ENCODE measurements around the gene PDE8A.
"Not testable (repeated sequence)": the region's sequence is repeated elsewhere in the genome, so short reads cannot be mapped to it uniquely, and the experiment has no call there.

The PDE8A gene

DNA sequence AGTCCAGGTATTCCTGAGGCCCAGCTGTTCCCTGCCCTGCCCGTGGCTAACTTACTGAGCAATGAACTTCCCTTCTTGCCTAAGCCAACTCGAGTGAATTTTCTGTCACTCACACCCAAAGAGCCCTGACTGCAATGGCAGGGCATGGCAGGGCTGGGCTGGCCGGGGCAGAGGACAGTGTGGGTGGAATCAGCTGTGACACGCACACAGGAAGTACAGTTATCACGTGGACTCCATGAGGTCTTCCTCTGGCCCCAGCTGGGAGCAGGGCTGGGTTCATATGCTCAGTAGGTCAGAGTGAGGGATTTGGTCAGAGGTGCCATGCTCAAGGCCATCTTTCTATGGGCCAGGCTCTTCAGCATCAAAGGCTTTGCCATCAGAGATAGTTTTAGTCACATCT is 192.0 kb downstream of the PDE8A start:
- H3K27ac ChIP-seq (ENCODE audit: low read depth in 2 of 2, low read length in 2 of 2); H3K4me3 ChIP-seq (ENCODE audit: low read length in 2 of 2); H3K9ac ChIP-seq (ENCODE audit: low read depth in 1 of 2, low read length in 2 of 2): not testable (repeated sequence)

DNA sequence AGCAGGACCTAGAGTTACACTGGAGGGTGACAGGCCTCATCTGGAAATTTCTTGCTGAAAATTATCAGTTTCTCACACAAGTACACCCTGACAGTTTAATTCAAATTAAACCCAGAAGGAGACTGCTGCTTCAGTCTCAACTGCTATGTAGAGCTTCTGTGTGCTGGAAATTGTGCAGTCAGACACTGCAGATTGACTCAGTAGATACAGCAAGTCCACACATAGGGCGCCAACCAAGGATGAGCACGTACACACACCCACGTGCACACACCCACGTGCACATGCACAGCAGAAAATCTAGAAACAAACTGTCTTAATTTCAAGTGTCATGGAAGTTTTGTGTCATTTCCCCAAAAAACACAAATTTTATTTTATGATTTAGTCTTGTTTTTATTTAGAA is 192.9 kb downstream of the PDE8A start:
- Histone ChIP-seq H3K9me3 (ENCODE audit: control insufficient read depth in 2 of 2, low read length in 2 of 2) (peaks cover 4 to 7% of the 10 kb centered on the region in 2 donors), H3K36me3 (ENCODE audit: control insufficient read depth in 2 of 2, insufficient read depth in 2 of 2, low read length in 2 of 2) (no peaks in the 10 kb centered on the region), H3K4me3 (ENCODE audit: low read length in 2 of 2) (no peak overlapping the region), H3K9ac (ENCODE audit: low read depth in 1 of 2, low read length in 2 of 2) (no peak overlapping the region), H3K27me3 (ENCODE audit: control insufficient read depth in 2 of 2, insufficient read depth in 2 of 2, low read length in 2 of 2) (no peaks in the 10 kb centered on the region), H3K27ac (ENCODE audit: low read depth in 2 of 2, low read length in 2 of 2) (no peak overlapping the region), H3K4me1 (ENCODE audit: control insufficient read depth in 2 of 2, insufficient read depth in 2 of 2, low read length in 2 of 2) (no peaks in the 10 kb centered on the region)

More for the DNA sequence above, 192.0 kb downstream of the PDE8A start:
- H3K36me3 ChIP-seq (ENCODE audit: control insufficient read depth in 2 of 2, insufficient read depth in 2 of 2, low read length in 2 of 2); H3K4me1 ChIP-seq (ENCODE audit: control insufficient read depth in 2 of 2, insufficient read depth in 2 of 2, low read length in 2 of 2); H3K27me3 ChIP-seq (ENCODE audit: control insufficient read depth in 2 of 2, insufficient read depth in 2 of 2, low read length in 2 of 2); H3K9me3 ChIP-seq (ENCODE audit: control insufficient read depth in 2 of 2, low read length in 2 of 2): not testable (repeated sequence)

DNA sequence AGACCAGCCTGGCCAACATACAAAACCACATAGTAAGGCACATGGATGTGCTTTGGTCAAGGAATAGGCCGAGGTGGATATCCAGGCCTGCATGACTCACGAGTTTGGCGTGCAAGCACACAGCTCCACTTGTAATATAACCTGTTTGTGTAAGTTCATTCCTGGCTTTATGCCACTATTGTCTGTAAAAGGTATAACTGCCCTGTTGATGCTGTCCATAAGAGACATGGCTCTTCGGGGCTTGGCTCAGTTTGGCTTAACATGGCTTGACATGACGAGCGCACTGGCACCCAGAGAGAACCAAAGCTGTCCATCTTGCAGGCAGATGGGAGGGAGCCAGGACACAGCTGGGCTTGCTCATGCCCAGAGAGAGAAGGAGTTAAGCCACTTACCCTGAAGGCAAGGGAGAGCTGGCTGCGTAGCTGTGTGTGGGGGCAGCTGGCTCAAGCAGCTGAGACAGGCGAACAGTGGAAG is 195.4 kb downstream of the PDE8A start:
- not testable (repeated sequence) for H3K4me1 ChIP-seq (ENCODE audit: control insufficient read depth in 2 of 2, insufficient read depth in 2 of 2, low read length in 2 of 2); H3K27me3 ChIP-seq (ENCODE audit: control insufficient read depth in 2 of 2, insufficient read depth in 2 of 2, low read length in 2 of 2); H3K27ac ChIP-seq (ENCODE audit: low read depth in 2 of 2, low read length in 2 of 2); H3K9ac ChIP-seq (ENCODE audit: low read depth in 1 of 2, low read length in 2 of 2); H3K36me3 ChIP-seq (ENCODE audit: control insufficient read depth in 2 of 2, insufficient read depth in 2 of 2, low read length in 2 of 2); H3K9me3 ChIP-seq (ENCODE audit: control insufficient read depth in 2 of 2, low read length in 2 of 2); H3K4me3 ChIP-seq (ENCODE audit: low read length in 2 of 2)

DNA sequence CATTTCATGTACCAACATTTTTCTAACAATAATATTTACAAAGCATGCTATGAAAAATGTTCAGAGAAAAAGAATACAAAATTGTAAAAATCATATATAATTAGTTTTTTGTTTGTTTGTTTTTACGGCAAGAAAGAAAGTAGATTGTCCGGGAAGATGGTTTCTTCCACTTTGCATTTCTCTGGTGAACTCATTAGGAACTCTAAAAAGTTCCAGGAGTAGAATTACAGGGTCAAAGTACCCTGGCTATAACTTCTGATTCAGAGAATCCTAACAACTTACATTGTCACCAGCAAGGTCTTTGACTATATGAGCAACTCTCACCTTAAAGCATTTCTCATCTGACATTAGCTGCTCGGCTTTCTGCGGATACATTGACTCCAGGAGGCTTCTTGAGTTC is 196.7 kb downstream of the PDE8A start:
- no peak overlapping the region for H3K9ac ChIP-seq (ENCODE audit: low read depth in 1 of 2, low read length in 2 of 2)
- no peaks in the 10 kb centered on the region for H3K27me3 ChIP-seq (ENCODE audit: control insufficient read depth in 2 of 2, insufficient read depth in 2 of 2, low read length in 2 of 2)
- H3K27ac ChIP-seq (ENCODE audit: low read depth in 2 of 2, low read length in 2 of 2): no peak overlapping the region
- no peaks in the 10 kb centered on the region for H3K9me3 ChIP-seq (ENCODE audit: control insufficient read depth in 2 of 2, low read length in 2 of 2)
- no peaks in the 10 kb centered on the region for H3K36me3 ChIP-seq (ENCODE audit: control insufficient read depth in 2 of 2, insufficient read depth in 2 of 2, low read length in 2 of 2)
- no peaks in the 10 kb centered on the region for H3K4me1 ChIP-seq (ENCODE audit: control insufficient read depth in 2 of 2, insufficient read depth in 2 of 2, low read length in 2 of 2)
- H3K4me3 ChIP-seq (ENCODE audit: low read length in 2 of 2): no peak overlapping the region

DNA sequence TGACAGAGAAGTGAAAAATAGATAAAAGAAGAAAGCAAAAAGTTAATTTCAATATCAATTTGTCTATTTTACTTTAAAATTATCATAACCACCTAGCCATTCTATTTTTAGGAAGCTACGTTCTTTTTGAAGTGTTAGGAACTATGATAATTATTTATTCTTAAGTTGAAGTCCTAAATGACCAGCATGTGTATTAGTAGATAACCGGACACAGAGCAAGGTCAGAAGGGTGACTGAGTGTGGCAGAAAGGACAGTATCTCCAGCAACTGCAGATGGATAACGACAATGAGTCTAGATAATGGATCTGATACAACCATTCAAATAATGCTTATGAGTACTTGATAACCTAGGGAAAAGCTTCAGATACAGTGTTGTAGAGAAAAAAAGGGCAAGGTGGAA is 198.0 kb downstream of the PDE8A start:
- Histone ChIP-seq H3K36me3 (ENCODE audit: control insufficient read depth in 2 of 2, insufficient read depth in 2 of 2, low read length in 2 of 2) (no peaks in the 10 kb centered on the region), H3K27ac (ENCODE audit: low read depth in 2 of 2, low read length in 2 of 2) (no peak overlapping the region), H3K9me3 (ENCODE audit: control insufficient read depth in 2 of 2, low read length in 2 of 2) (no peaks in the 10 kb centered on the region), H3K4me3 (ENCODE audit: low read length in 2 of 2) (no peak overlapping the region), H3K27me3 (ENCODE audit: control insufficient read depth in 2 of 2, insufficient read depth in 2 of 2, low read length in 2 of 2) (no peaks in the 10 kb centered on the region), H3K9ac (ENCODE audit: low read depth in 1 of 2, low read length in 2 of 2) (no peak overlapping the region), H3K4me1 (ENCODE audit: control insufficient read depth in 2 of 2, insufficient read depth in 2 of 2, low read length in 2 of 2) (no peaks in the 10 kb centered on the region)

DNA sequence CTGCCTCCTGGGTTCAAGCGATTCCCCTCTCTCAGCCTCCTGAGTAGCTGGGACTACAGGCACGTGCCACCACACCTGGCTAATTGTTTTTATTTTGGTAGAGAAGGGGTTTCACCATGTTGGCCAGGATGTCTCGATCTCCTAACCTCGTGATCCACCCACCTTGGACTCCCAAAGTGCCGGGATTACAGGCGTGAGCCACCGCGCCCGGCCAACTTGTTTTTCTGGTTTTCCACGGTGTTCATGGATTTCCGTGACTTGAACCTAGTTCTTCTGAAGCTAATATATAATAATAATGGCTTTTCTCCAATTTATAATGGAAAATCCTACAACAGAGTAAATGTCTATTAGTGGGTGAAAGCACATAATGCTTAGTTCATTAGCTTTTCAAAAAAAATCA is 203.7 kb downstream of the PDE8A start:
- H3K27ac ChIP-seq (ENCODE audit: low read depth in 2 of 2, low read length in 2 of 2); H3K27me3 ChIP-seq (ENCODE audit: control insufficient read depth in 2 of 2, insufficient read depth in 2 of 2, low read length in 2 of 2); H3K36me3 ChIP-seq (ENCODE audit: control insufficient read depth in 2 of 2, insufficient read depth in 2 of 2, low read length in 2 of 2); H3K4me3 ChIP-seq (ENCODE audit: low read length in 2 of 2); H3K9me3 ChIP-seq (ENCODE audit: control insufficient read depth in 2 of 2, low read length in 2 of 2); H3K4me1 ChIP-seq (ENCODE audit: control insufficient read depth in 2 of 2, insufficient read depth in 2 of 2, low read length in 2 of 2); H3K9ac ChIP-seq (ENCODE audit: low read depth in 1 of 2, low read length in 2 of 2): not testable (repeated sequence)

DNA sequence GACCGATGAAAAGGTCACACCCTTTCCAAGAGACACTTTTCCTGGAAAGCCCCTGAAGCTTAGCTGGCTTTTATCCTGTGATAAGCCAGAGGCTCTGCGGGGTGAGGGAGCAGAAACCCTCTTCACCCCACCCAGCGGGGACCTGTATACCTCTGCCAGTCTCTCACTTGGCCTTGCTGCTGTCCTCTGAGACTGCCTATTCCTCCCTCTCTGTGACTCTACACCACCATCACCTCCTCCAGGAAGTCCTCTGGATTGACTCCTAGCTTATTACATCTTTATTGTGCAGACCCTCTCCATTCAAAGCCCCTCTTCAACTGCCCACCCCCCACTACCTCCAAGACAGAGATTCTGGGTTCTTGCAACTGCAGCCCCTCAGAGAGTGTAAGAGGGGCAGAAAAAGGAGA is 206.5 kb downstream of the PDE8A start:
- not testable (repeated sequence) for H3K27me3 ChIP-seq (ENCODE audit: control insufficient read depth in 2 of 2, insufficient read depth in 2 of 2, low read length in 2 of 2); H3K4me1 ChIP-seq (ENCODE audit: control insufficient read depth in 2 of 2, insufficient read depth in 2 of 2, low read length in 2 of 2); H3K27ac ChIP-seq (ENCODE audit: low read depth in 2 of 2, low read length in 2 of 2); H3K9me3 ChIP-seq (ENCODE audit: control insufficient read depth in 2 of 2, low read length in 2 of 2); H3K36me3 ChIP-seq (ENCODE audit: control insufficient read depth in 2 of 2, insufficient read depth in 2 of 2, low read length in 2 of 2); H3K9ac ChIP-seq (ENCODE audit: low read depth in 1 of 2, low read length in 2 of 2); H3K4me3 ChIP-seq (ENCODE audit: low read length in 2 of 2)
